ENCODE data around the gene AQP12A. TPM values are rescaled to one million over a fixed set of nuclear protein-coding genes. Genes with fewer than 3 reads are reported as not detected.

The AQP12A gene
- total RNA-seq, 2 experiments from 2014 or later, result not detected

- H3K27ac Mint-ChIP-seq, result no peak overlapping the region
- no peaks in the 10 kb centered on the region for H3K4me1 Mint-ChIP-seq (ENCODE audit: low read depth)
- no peak for TF ChIP-seq CTCF (IDR thresholded peaks at IDR 0.05)
- intact Hi-C loops (cut with micrococcal nuclease), result no loop called here
- ChIA-PET CTCF (no interaction called here), POLR2A (interaction anchor here (1.0 kb wide), 1 partner anchor 129 kb away, joined by 3 read pairs; no protein-coding TSS in a partner anchor)
- ATAC-seq (no peak), DNase-seq (no peak)
- H3K9me3 Mint-ChIP-seq, result no peaks in the 10 kb centered on the region
- H3K4me3 Mint-ChIP-seq, result no peak overlapping the region
- no peaks in the 10 kb centered on the region for H3K36me3 Mint-ChIP-seq (ENCODE audit: low read depth)
- no peaks in the 10 kb centered on the region for H3K27me3 Mint-ChIP-seq
Observed at GRCh38 chr2:240714747-240715725, 23.4 kb downstream of the AQP12A start.

DNA sequence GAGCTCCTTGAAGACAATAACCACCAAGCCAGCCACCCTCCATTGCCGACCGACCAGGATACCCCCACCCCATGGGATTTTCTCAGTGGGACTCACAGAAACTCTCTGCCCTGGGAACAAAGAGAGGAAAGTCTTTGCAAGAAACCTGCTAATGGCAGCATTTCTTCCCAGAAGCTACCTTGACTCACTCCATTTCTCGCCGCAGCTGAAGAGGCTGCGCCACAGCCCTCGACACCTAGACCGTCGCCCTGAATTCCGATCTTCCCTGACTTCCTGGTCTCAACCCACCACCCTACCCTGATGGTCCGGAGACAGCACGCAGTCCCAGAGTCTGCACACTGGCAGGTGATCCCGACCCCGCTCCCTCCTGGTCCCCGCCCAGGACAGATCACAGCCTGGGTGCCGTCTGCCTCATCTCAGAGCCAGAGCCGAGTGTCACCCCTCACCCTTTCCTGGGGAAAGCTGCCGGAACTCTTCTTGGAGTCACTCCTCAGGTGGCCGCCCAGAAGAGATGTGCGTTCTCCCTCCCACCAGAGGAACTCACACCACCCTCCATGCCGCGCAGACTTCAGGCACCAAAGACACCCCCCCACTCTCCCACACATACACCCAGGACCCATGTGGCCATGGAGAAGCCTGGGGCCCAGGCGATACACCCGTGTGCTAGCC lies 24.6 kb downstream of the AQP12A start:
- H3K9me3 Mint-ChIP-seq, result no peaks in the 10 kb centered on the region
- intact Hi-C loops (cut with micrococcal nuclease), result no loop called here
- no peak for TF ChIP-seq CTCF (IDR thresholded peaks at IDR 0.05)
- H3K36me3 Mint-ChIP-seq (ENCODE audit: low read depth), result no peaks in the 10 kb centered on the region
- H3K4me3 Mint-ChIP-seq, result no peak overlapping the region
- no peaks in the 10 kb centered on the region for H3K27me3 Mint-ChIP-seq
- H3K4me1 Mint-ChIP-seq (ENCODE audit: low read depth), result no peaks in the 10 kb centered on the region
- ATAC-seq (no peak), DNase-seq (no peak)
- ChIA-PET CTCF (no interaction called here), POLR2A (interaction anchor here (1.0 kb wide), 1 partner anchor 131 kb away, joined by 3 read pairs; no protein-coding TSS in a partner anchor)
- no peak overlapping the region for H3K27ac Mint-ChIP-seq

GRCh38 chr2:240717181-240717641 lies 25.5 kb downstream of the AQP12A start:
- Mint-ChIP-seq H3K4me1 (ENCODE audit: low read depth) (no peaks in the 10 kb centered on the region), H3K27ac (no peak overlapping the region), H3K36me3 (ENCODE audit: low read depth) (no peaks in the 10 kb centered on the region), H3K27me3 (no peaks in the 10 kb centered on the region), H3K9me3 (no peaks in the 10 kb centered on the region), H3K4me3 (no peak overlapping the region)
- DNase-seq, result no peak
- ChIA-PET CTCF (no interaction called here), POLR2A (no interaction called here)
- no peak for ATAC-seq
- TF ChIP-seq CTCF (IDR thresholded peaks at IDR 0.05), result no peak
- intact Hi-C loops (cut with micrococcal nuclease), result no loop called here

- DNase-seq (no peak), ATAC-seq (no peak)
- ChIA-PET POLR2A (no interaction called here), CTCF (no interaction called here)
- no peaks in the 10 kb centered on the region for H3K4me1 Mint-ChIP-seq (ENCODE audit: low read depth)
- no peaks in the 10 kb centered on the region for H3K27me3 Mint-ChIP-seq
- no peak overlapping the region for H3K27ac Mint-ChIP-seq
- H3K9me3 Mint-ChIP-seq, result no peaks in the 10 kb centered on the region
- intact Hi-C loops (cut with micrococcal nuclease), result no loop called here
- no peaks in the 10 kb centered on the region for H3K36me3 Mint-ChIP-seq (ENCODE audit: low read depth)
- no peak for TF ChIP-seq CTCF (IDR thresholded peaks at IDR 0.05)
- no peak overlapping the region for H3K4me3 Mint-ChIP-seq
Observed at GRCh38 chr2:240717681-240718581, 26.3 kb downstream of the AQP12A start.
